Measurements from ENCODE around the gene CRYBB3.

- TF ChIP-seq, protein P1, sequence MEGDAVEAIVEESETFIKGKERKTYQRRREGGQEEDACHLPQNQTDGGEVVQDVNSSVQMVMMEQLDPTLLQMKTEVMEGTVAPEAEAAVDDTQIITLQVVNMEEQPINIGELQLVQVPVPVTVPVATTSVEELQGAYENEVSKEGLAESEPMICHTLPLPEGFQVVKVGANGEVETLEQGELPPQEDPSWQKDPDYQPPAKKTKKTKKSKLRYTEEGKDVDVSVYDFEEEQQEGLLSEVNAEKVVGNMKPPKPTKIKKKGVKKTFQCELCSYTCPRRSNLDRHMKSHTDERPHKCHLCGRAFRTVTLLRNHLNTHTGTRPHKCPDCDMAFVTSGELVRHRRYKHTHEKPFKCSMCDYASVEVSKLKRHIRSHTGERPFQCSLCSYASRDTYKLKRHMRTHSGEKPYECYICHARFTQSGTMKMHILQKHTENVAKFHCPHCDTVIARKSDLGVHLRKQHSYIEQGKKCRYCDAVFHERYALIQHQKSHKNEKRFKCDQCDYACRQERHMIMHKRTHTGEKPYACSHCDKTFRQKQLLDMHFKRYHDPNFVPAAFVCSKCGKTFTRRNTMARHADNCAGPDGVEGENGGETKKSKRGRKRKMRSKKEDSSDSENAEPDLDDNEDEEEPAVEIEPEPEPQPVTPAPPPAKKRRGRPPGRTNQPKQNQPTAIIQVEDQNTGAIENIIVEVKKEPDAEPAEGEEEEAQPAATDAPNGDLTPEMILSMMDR (conservative IDR thresholded peaks at IDR 0.05 in 1 of 2, IDR thresholded peaks at IDR 0.05 in 1 of 2; ENCODE audit: extremely low read depth in 1 of 2, insufficient read depth in 1 of 2, low read depth in 1 of 2, low read length in 2 of 2) = no peak
- no peak for TF ChIP-seq EZH2 (IDR thresholded peaks at IDR 0.05; ENCODE audit: borderline replicate concordance, low read length)
These were observed 11.1 kb downstream of the CRYBB3 start for GRCh38 chr22:25210793-25211192.
